ENCODE measurements around the gene ZFAND3.

Gene ZFAND3

GRCh38 chr6:38168126-38168525 lies 348.6 kb downstream of the ZFAND3 start:
- Histone ChIP-seq H3K4me1 (ENCODE audit: low read length) (no peaks in the 10 kb centered on the region), H3K27ac (ENCODE audit: low read length) (no peak overlapping the region), H3K79me2 (ENCODE audit: low read length) (no peaks in the 10 kb centered on the region), H3K36me3 (replicated peaks; ENCODE audit: insufficient read depth, low read length) (no peaks in the 10 kb centered on the region), H3F3A (ENCODE audit: insufficient read depth, low read length) (no peaks in the 10 kb centered on the region), H3K4me3 (ENCODE audit: low read length) (no peak overlapping the region), H3K4me2 (ENCODE audit: low read depth, low read length) (no peak overlapping the region), H3K27me3 (replicated peaks; ENCODE audit: insufficient read depth, low read length) (no peaks in the 10 kb centered on the region), H4K20me1 (ENCODE audit: insufficient read depth, low read length) (no peaks in the 10 kb centered on the region), H3K9me2 (replicated peaks; ENCODE audit: insufficient read depth, low read length) (no peaks in the 10 kb centered on the region), H2AFZ (ENCODE audit: low read length) (no peak overlapping the region), H3K9ac (ENCODE audit: low read length) (no peak overlapping the region), H3K9me3 (replicated peaks; ENCODE audit: insufficient read depth, low read length) (no peaks in the 10 kb centered on the region)
- TF ChIP-seq CTCF (IDR thresholded peaks at IDR 0.05; ENCODE audit: low read length) = no peak
- TF ChIP-seq EZH2 (optimal IDR thresholded peaks at IDR 0.05; ENCODE audit: low read depth, low read length) = no peak
- TF ChIP-seq EZH2phosphoT487 (IDR thresholded peaks at IDR 0.05; ENCODE audit: low read length) = no peak
- DNase-seq = no peak

- no peak overlapping the region for H3K4me2 ChIP-seq (ENCODE audit: low read depth, low read length)
- no peaks in the 10 kb centered on the region for H3K9me2 ChIP-seq (replicated peaks; ENCODE audit: insufficient read depth, low read length)
- H3K79me2 ChIP-seq (ENCODE audit: low read length) = no peaks in the 10 kb centered on the region
- no peaks in the 10 kb centered on the region for H3K36me3 ChIP-seq (replicated peaks; ENCODE audit: insufficient read depth, low read length)
- H3K27me3 ChIP-seq (replicated peaks; ENCODE audit: insufficient read depth, low read length) = no peaks in the 10 kb centered on the region
- no peak overlapping the region for H3K9ac ChIP-seq (ENCODE audit: low read length)
- H3K4me1 ChIP-seq (ENCODE audit: low read length) = no peaks in the 10 kb centered on the region
- H3F3A ChIP-seq (ENCODE audit: insufficient read depth, low read length) = no peaks in the 10 kb centered on the region
- no peak overlapping the region for H3K27ac ChIP-seq (ENCODE audit: low read length)
- H3K4me3 ChIP-seq (ENCODE audit: low read length) = no peak overlapping the region
- TF ChIP-seq EZH2 (optimal IDR thresholded peaks at IDR 0.05; ENCODE audit: low read depth, low read length) = no peak
- TF ChIP-seq CTCF (IDR thresholded peaks at IDR 0.05; ENCODE audit: low read length) = no peak
- TF ChIP-seq EZH2phosphoT487 (IDR thresholded peaks at IDR 0.05; ENCODE audit: low read length) = no peak
- no peaks in the 10 kb centered on the region for H3K9me3 ChIP-seq (replicated peaks; ENCODE audit: insufficient read depth, low read length)
- H4K20me1 ChIP-seq (ENCODE audit: insufficient read depth, low read length) = no peaks in the 10 kb centered on the region
- no peak overlapping the region for H2AFZ ChIP-seq (ENCODE audit: low read length)
- DNase-seq = no peak
Observed at GRCh38 chr6:38168699-38169098, 349.2 kb downstream of the ZFAND3 start.

- TF ChIP-seq EZH2 (optimal IDR thresholded peaks at IDR 0.05; ENCODE audit: low read depth, low read length) (no peak), EZH2phosphoT487 (IDR thresholded peaks at IDR 0.05; ENCODE audit: low read length) (no peak), CTCF (IDR thresholded peaks at IDR 0.05; ENCODE audit: low read length) (no peak)
- Histone ChIP-seq H4K20me1 (ENCODE audit: insufficient read depth, low read length) (no peaks in the 10 kb centered on the region), H3K9me3 (replicated peaks; ENCODE audit: insufficient read depth, low read length) (no peaks in the 10 kb centered on the region), H3K27ac (ENCODE audit: low read length) (no peak overlapping the region), H3K79me2 (ENCODE audit: low read length) (no peaks in the 10 kb centered on the region), H3K9me2 (replicated peaks; ENCODE audit: insufficient read depth, low read length) (no peaks in the 10 kb centered on the region), H3K4me1 (ENCODE audit: low read length) (no peaks in the 10 kb centered on the region), H3F3A (ENCODE audit: insufficient read depth, low read length) (no peaks in the 10 kb centered on the region), H3K27me3 (replicated peaks; ENCODE audit: insufficient read depth, low read length) (no peaks in the 10 kb centered on the region), H3K4me2 (ENCODE audit: low read depth, low read length) (no peak overlapping the region), H2AFZ (ENCODE audit: low read length) (no peak overlapping the region), H3K9ac (ENCODE audit: low read length) (no peak overlapping the region), H3K4me3 (ENCODE audit: low read length) (no peak overlapping the region), H3K36me3 (replicated peaks; ENCODE audit: insufficient read depth, low read length) (no peaks in the 10 kb centered on the region)
- DNase-seq = no peak
Observed at GRCh38 chr6:38169221-38169976, 349.9 kb downstream of the ZFAND3 start.
